Measurements from ENCODE around the gene TSC22D1.
A peak's percentile ranks its signal among the peaks of the same experiment; 100 is the strongest.

The TSC22D1 gene

GRCh38 chr13:44451651-44452050 is 124.5 kb downstream of the TSC22D1 start:
- no peak for DNase-seq (ENCODE audit: low spot score)

- DNase-seq (ENCODE audit: low spot score): no peak
Measured at GRCh38 chr13:44451126-44451525, 125.0 kb downstream of the TSC22D1 start.

GRCh38 chr13:44449999-44450821 is 125.9 kb downstream of the TSC22D1 start:
- DNase-seq (ENCODE audit: low spot score): no peak

GRCh38 chr13:44448875-44449274 is 127.3 kb downstream of the TSC22D1 start:
- no peak for DNase-seq (ENCODE audit: low spot score)

- DNase-seq (ENCODE audit: low spot score): no peak
Measured at GRCh38 chr13:44448373-44448772, 127.8 kb downstream of the TSC22D1 start.

GRCh38 chr13:44447783-44448321 is 128.3 kb downstream of the TSC22D1 start:
- DNase-seq (ENCODE audit: low spot score): no peak

- no peak for DNase-seq (ENCODE audit: low spot score)
Measured at GRCh38 chr13:44440046-44440608, 136.0 kb downstream of the TSC22D1 start.

GRCh38 chr13:44439452-44440024 is 136.6 kb downstream of the TSC22D1 start:
- no peak for DNase-seq (ENCODE audit: low spot score)

- no peak for DNase-seq (ENCODE audit: low spot score)
Measured at GRCh38 chr13:44438234-44438579, 137.9 kb downstream of the TSC22D1 start.

- peak; percentile 81 for DNase-seq (ENCODE audit: low spot score)
Measured at GRCh38 chr13:44437356-44438233, 138.5 kb downstream of the TSC22D1 start.

- DNase-seq (ENCODE audit: low spot score): peak; percentile 80
Measured at GRCh38 chr13:44436589-44437337, 139.4 kb downstream of the TSC22D1 start.

- DNase-seq (ENCODE audit: low spot score): no peak
Measured at GRCh38 chr13:44435919-44436510, 140.1 kb downstream of the TSC22D1 start.

GRCh38 chr13:44435142-44435918 is 140.8 kb downstream of the TSC22D1 start:
- peak; percentile 96 for DNase-seq (ENCODE audit: low spot score)

GRCh38 chr13:44434766-44435141 is 141.4 kb downstream of the TSC22D1 start:
- no peak for DNase-seq (ENCODE audit: low spot score)

GRCh38 chr13:44433863-44434765 is 142.0 kb downstream of the TSC22D1 start:
- DNase-seq (ENCODE audit: low spot score): peak; percentile 35

GRCh38 chr13:44432650-44433049 is 143.5 kb downstream of the TSC22D1 start:
- DNase-seq (ENCODE audit: low spot score): no peak

GRCh38 chr13:44431150-44431549 is 145.0 kb downstream of the TSC22D1 start:
- no peak for DNase-seq (ENCODE audit: low spot score)

- DNase-seq (ENCODE audit: low spot score): no peak
Measured at GRCh38 chr13:44429311-44429710, 146.8 kb downstream of the TSC22D1 start.

- no peak for DNase-seq (ENCODE audit: low spot score)
Measured at GRCh38 chr13:44426461-44426860, 149.7 kb downstream of the TSC22D1 start.
